22Rv1 (cell line): ENCODE data around the gene PROK1.

Source experiments
- H3K27ac ChIP-seq: fragments of 450-650 bp; 2 replicates; pipeline ENCODE4 v1.5.1; 2017
- ZFX ChIP-seq: fragments of 450-650 bp; IDR thresholded peaks from 2 replicates; pipeline ENCODE4 v1.6.1; 2017; ENCODE audit warnings: antibody characterized with exemption, borderline replicate concordance
- TF ChIP-seq, protein P1 (sequence below): fragments of 450-650 bp; IDR thresholded peaks from 2 replicates; pipeline ENCODE4 v1.5.1; 2017; ENCODE audit warnings: mild to moderate bottlenecking

The PROK1 gene

GRCh38 chr1:110449661-110450651, 993 bp upstream of the PROK1 start:
- TF ChIP-seq ZFX, result no peak
- TF ChIP-seq, protein P1, sequence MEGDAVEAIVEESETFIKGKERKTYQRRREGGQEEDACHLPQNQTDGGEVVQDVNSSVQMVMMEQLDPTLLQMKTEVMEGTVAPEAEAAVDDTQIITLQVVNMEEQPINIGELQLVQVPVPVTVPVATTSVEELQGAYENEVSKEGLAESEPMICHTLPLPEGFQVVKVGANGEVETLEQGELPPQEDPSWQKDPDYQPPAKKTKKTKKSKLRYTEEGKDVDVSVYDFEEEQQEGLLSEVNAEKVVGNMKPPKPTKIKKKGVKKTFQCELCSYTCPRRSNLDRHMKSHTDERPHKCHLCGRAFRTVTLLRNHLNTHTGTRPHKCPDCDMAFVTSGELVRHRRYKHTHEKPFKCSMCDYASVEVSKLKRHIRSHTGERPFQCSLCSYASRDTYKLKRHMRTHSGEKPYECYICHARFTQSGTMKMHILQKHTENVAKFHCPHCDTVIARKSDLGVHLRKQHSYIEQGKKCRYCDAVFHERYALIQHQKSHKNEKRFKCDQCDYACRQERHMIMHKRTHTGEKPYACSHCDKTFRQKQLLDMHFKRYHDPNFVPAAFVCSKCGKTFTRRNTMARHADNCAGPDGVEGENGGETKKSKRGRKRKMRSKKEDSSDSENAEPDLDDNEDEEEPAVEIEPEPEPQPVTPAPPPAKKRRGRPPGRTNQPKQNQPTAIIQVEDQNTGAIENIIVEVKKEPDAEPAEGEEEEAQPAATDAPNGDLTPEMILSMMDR, result no peak
- H3K27ac ChIP-seq, result no peak overlapping the region

- H3K27ac ChIP-seq, result no peak overlapping the region
- TF ChIP-seq, protein P1, result no peak
- TF ChIP-seq ZFX, result no peak
Observed at GRCh38 chr1:110452330-110452729, 1.4 kb downstream of the PROK1 start.

GRCh38 chr1:110453829-110454228, 2.9 kb downstream of the PROK1 start:
- TF ChIP-seq ZFX, result no peak
- TF ChIP-seq, protein P1, result no peak
- no peak overlapping the region for H3K27ac ChIP-seq

DNA sequence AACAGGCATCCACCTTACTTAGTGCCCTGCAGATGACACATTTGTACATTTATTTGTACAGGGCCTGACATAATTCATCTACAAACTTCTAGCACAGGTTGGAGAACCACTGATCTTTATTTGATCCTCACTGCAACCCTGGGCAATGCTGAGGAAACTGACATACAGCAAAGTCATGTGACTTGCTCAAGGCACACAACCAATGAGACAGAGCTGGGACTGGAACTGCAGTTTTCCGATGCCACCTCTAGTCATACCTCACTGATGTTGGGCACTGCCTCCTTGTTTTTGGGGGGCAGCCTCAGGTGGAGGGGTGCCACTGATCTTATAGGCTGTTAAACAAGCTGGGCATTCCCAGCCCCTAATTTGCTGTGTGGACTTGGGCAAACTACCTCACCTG, 3.4 kb downstream of the PROK1 start:
- TF ChIP-seq, protein P1, result no peak
- no peak for TF ChIP-seq ZFX
- H3K27ac ChIP-seq, result no peak overlapping the region

DNA sequence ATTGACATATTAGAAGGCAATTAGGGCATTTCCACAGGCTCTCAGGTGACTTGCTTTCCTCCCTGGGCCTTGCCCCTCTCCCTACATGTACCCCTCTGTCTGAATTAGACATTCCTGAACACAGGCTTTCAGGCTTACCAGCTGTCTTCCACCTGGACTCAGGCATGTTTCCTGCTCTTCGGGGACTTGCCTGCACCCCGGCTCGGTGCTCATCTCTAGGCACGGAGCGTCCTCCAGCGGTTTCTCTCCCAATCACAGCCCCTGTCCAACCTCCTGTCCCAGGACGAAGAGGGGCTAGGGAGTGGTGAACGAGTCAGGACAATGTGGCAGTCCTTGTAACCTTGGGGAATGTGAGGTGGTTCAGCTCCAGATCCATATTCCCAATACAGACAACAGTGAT, 4.2 kb downstream of the PROK1 start:
- no peak for TF ChIP-seq ZFX
- TF ChIP-seq, protein P1, result no peak
- no peak overlapping the region for H3K27ac ChIP-seq

- H3K27ac ChIP-seq, result no peak overlapping the region
- TF ChIP-seq, protein P1, result no peak
- no peak for TF ChIP-seq ZFX
Observed at GRCh38 chr1:110457206-110457605, 6.3 kb downstream of the PROK1 start.
